ENCODE data around the gene AMBP. TPM values are rescaled to one million over a fixed set of nuclear protein-coding genes. Genes with fewer than 3 reads are reported as not detected.

The AMBP gene
- total RNA-seq, 2 donors from 2014 or later = 0.68 to 2.9 TPM

- Mint-ChIP-seq H3K9me3 (no peaks in the 10 kb centered on the region), H3K4me3 (no peak overlapping the region), H3K27me3 (ENCODE audit: insufficient read depth) (peaks cover 5% of the 10 kb centered on the region), H3K27ac (no peak overlapping the region), H3K36me3 (ENCODE audit: low read depth) (no peaks in the 10 kb centered on the region), H3K4me1 (peaks cover 30% of the 10 kb centered on the region)
- no peaks in the 10 kb centered on the region for H3K36me3 ChIP-seq (ENCODE audit: control insufficient read depth, insufficient read depth, low read length)
- no peaks in the 10 kb centered on the region for H3K27me3 ChIP-seq (ENCODE audit: control insufficient read depth, insufficient read depth, low read length, poor library complexity, severe bottlenecking)
- no peak overlapping the region for H3K9ac ChIP-seq (ENCODE audit: extremely low read depth, low read length, poor library complexity, severe bottlenecking)
- no peak overlapping the region for H3K4me3 ChIP-seq (ENCODE audit: low read length)
- no peak overlapping the region for H3K27ac ChIP-seq (ENCODE audit: low read depth, low read length)
- TF ChIP-seq, protein P1, sequence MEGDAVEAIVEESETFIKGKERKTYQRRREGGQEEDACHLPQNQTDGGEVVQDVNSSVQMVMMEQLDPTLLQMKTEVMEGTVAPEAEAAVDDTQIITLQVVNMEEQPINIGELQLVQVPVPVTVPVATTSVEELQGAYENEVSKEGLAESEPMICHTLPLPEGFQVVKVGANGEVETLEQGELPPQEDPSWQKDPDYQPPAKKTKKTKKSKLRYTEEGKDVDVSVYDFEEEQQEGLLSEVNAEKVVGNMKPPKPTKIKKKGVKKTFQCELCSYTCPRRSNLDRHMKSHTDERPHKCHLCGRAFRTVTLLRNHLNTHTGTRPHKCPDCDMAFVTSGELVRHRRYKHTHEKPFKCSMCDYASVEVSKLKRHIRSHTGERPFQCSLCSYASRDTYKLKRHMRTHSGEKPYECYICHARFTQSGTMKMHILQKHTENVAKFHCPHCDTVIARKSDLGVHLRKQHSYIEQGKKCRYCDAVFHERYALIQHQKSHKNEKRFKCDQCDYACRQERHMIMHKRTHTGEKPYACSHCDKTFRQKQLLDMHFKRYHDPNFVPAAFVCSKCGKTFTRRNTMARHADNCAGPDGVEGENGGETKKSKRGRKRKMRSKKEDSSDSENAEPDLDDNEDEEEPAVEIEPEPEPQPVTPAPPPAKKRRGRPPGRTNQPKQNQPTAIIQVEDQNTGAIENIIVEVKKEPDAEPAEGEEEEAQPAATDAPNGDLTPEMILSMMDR (conservative IDR thresholded peaks at IDR 0.05) = no peak
- peaks cover 2% of the 10 kb centered on the region for H3K4me1 ChIP-seq (ENCODE audit: control insufficient read depth, insufficient read depth, low read length)
- WGBS, 2 experiments (ENCODE audit: insufficient coverage in 1 of 2, insufficient read length in 1 of 2) = 76 to 81% methylated on average over 3 to 8 of the region's 9 CpGs
- DNase-seq = peak; percentile 22
- H3K9me3 ChIP-seq (ENCODE audit: control insufficient read depth, low read length) = no peaks in the 10 kb centered on the region
These were observed 41.4 kb upstream of the AMBP start for GRCh38 chr9:114119242-114120191.

GRCh38 chr9:114117996-114118830, 40.1 kb upstream of the AMBP start:
- peak overlapping the region; percentile 7 for H3K27ac Mint-ChIP-seq
- 69 to 85% methylated on average over 5 to 21 of the region's 21 CpGs for WGBS, 2 experiments (ENCODE audit: insufficient coverage in 1 of 2, insufficient read length in 1 of 2)
- no peak overlapping the region for H3K4me3 Mint-ChIP-seq
- H3K4me1 Mint-ChIP-seq = peaks cover 28% of the 10 kb centered on the region
- H3K9me3 Mint-ChIP-seq = no peaks in the 10 kb centered on the region
- DNase-seq = peak; percentile 54
- H3K36me3 ChIP-seq (ENCODE audit: control insufficient read depth, insufficient read depth, low read length) = no peaks in the 10 kb centered on the region
- H3K27ac ChIP-seq (ENCODE audit: low read depth, low read length) = peak overlapping the region; percentile 13
- H3K27me3 Mint-ChIP-seq (ENCODE audit: insufficient read depth) = peaks cover 12% of the 10 kb centered on the region
- peaks cover 4% of the 10 kb centered on the region for H3K27me3 ChIP-seq (ENCODE audit: control insufficient read depth, insufficient read depth, low read length, poor library complexity, severe bottlenecking)
- no peak overlapping the region for H3K9ac ChIP-seq (ENCODE audit: extremely low read depth, low read length, poor library complexity, severe bottlenecking)
- H3K36me3 Mint-ChIP-seq (ENCODE audit: low read depth) = no peaks in the 10 kb centered on the region
- TF ChIP-seq, protein P1 (conservative IDR thresholded peaks at IDR 0.05) = no peak
- H3K4me3 ChIP-seq (ENCODE audit: low read length) = no peak overlapping the region
- H3K4me1 ChIP-seq (ENCODE audit: control insufficient read depth, insufficient read depth, low read length) = peaks cover 2% of the 10 kb centered on the region
- no peaks in the 10 kb centered on the region for H3K9me3 ChIP-seq (ENCODE audit: control insufficient read depth, low read length)

GRCh38 chr9:114117614-114117995, 39.5 kb upstream of the AMBP start:
- H3K9ac ChIP-seq (ENCODE audit: extremely low read depth, low read length, poor library complexity, severe bottlenecking) = no peak overlapping the region
- DNase-seq = no peak
- Mint-ChIP-seq H3K4me1 (peaks cover 28% of the 10 kb centered on the region), H3K27me3 (ENCODE audit: insufficient read depth) (peaks cover 18% of the 10 kb centered on the region), H3K36me3 (ENCODE audit: low read depth) (no peaks in the 10 kb centered on the region), H3K27ac (no peak overlapping the region), H3K9me3 (no peaks in the 10 kb centered on the region), H3K4me3 (no peak overlapping the region)
- no peak overlapping the region for H3K4me3 ChIP-seq (ENCODE audit: low read length)
- 79 to 81% methylated on average over 6 to 7 of the region's 7 CpGs for WGBS, 2 experiments (ENCODE audit: insufficient coverage in 1 of 2, insufficient read length in 1 of 2)
- peaks cover 2% of the 10 kb centered on the region for H3K4me1 ChIP-seq (ENCODE audit: control insufficient read depth, insufficient read depth, low read length)
- no peak overlapping the region for H3K27ac ChIP-seq (ENCODE audit: low read depth, low read length)
- H3K27me3 ChIP-seq (ENCODE audit: control insufficient read depth, insufficient read depth, low read length, poor library complexity, severe bottlenecking) = peaks cover 10% of the 10 kb centered on the region
- H3K36me3 ChIP-seq (ENCODE audit: control insufficient read depth, insufficient read depth, low read length) = no peaks in the 10 kb centered on the region
- H3K9me3 ChIP-seq (ENCODE audit: control insufficient read depth, low read length) = no peaks in the 10 kb centered on the region
- TF ChIP-seq, protein P1 (conservative IDR thresholded peaks at IDR 0.05) = no peak
